ENCODE data around the gene TYMP.
"Not testable (repeated sequence)": the region's sequence is repeated elsewhere in the genome, so short reads cannot be mapped to it uniquely, and the experiment has no call there.

TYMP gene

GRCh38 chr22:50520184-50520583 lies 9.6 kb downstream of the TYMP start:
- H3K9ac ChIP-seq (ENCODE audit: low read length in 5 of 5); H3K9me3 ChIP-seq (ENCODE audit: control insufficient read depth in 5 of 5, low read length in 5 of 5); H3K27ac ChIP-seq (ENCODE audit: low read depth, low read length); H3K27me3 ChIP-seq (ENCODE audit: control insufficient read depth in 5 of 5, insufficient read depth in 4 of 5, low read length in 5 of 5); H3K4me3 ChIP-seq (ENCODE audit: low read depth in 1 of 5, low read length in 5 of 5): not testable (repeated sequence)
- H3K36me3 ChIP-seq (ENCODE audit: control insufficient read depth in 5 of 5, insufficient read depth in 5 of 5, low read length in 5 of 5): peaks cover 0 to 73% (median 65%) of the 10 kb centered on the region in 5 donors
- peaks cover 3 to 16% (median 13%) of the 10 kb centered on the region in 5 donors for H3K4me1 ChIP-seq (ENCODE audit: control insufficient read depth in 5 of 5, insufficient read depth in 5 of 5, low read length in 5 of 5)

GRCh38 chr22:50519151-50519550 lies 10.7 kb downstream of the TYMP start:
- peaks cover 0 to 80% (median 70%) of the 10 kb centered on the region in 5 donors for H3K36me3 ChIP-seq (ENCODE audit: control insufficient read depth in 5 of 5, insufficient read depth in 5 of 5, low read length in 5 of 5)
- peaks cover 0 to 5% (median 2%) of the 10 kb centered on the region in 5 donors for H3K4me1 ChIP-seq (ENCODE audit: control insufficient read depth in 5 of 5, insufficient read depth in 5 of 5, low read length in 5 of 5)
- no peaks in the 10 kb centered on the region for H3K27me3 ChIP-seq (ENCODE audit: control insufficient read depth in 5 of 5, insufficient read depth in 4 of 5, low read length in 5 of 5)

GRCh38 chr22:50518606-50519005 lies 11.2 kb downstream of the TYMP start:
- H3K4me3 ChIP-seq (ENCODE audit: low read depth in 1 of 5, low read length in 5 of 5): no peak overlapping the region
- no peaks in the 10 kb centered on the region for H3K27me3 ChIP-seq (ENCODE audit: control insufficient read depth in 5 of 5, insufficient read depth in 4 of 5, low read length in 5 of 5)
- H3K9ac ChIP-seq (ENCODE audit: low read length in 5 of 5): no peak overlapping the region
- H3K9me3 ChIP-seq (ENCODE audit: control insufficient read depth in 5 of 5, low read length in 5 of 5): no peaks in the 10 kb centered on the region
- H3K27ac ChIP-seq (ENCODE audit: low read depth, low read length): no peak overlapping the region
- peaks cover 0 to 75% (median 66%) of the 10 kb centered on the region in 5 donors for H3K36me3 ChIP-seq (ENCODE audit: control insufficient read depth in 5 of 5, insufficient read depth in 5 of 5, low read length in 5 of 5)
- no peaks in the 10 kb centered on the region for H3K4me1 ChIP-seq (ENCODE audit: control insufficient read depth in 5 of 5, insufficient read depth in 5 of 5, low read length in 5 of 5)

More at GRCh38 chr22:50519151-50519550, 10.7 kb downstream of the TYMP start:
- H3K9ac ChIP-seq (ENCODE audit: low read length in 5 of 5): no peak overlapping the region
- H3K9me3 ChIP-seq (ENCODE audit: control insufficient read depth in 5 of 5, low read length in 5 of 5): no peaks in the 10 kb centered on the region
- no peak overlapping the region for H3K27ac ChIP-seq (ENCODE audit: low read depth, low read length)
- H3K4me3 ChIP-seq (ENCODE audit: low read depth in 1 of 5, low read length in 5 of 5): no peak overlapping the region

GRCh38 chr22:50517495-50518260 lies 12.1 kb downstream of the TYMP start:
- peaks cover 0 to 66% (median 57%) of the 10 kb centered on the region in 5 donors for H3K36me3 ChIP-seq (ENCODE audit: control insufficient read depth in 5 of 5, insufficient read depth in 5 of 5, low read length in 5 of 5)
- H3K4me3 ChIP-seq (ENCODE audit: low read depth in 1 of 5, low read length in 5 of 5): no peak overlapping the region
- no peaks in the 10 kb centered on the region for H3K27me3 ChIP-seq (ENCODE audit: control insufficient read depth in 5 of 5, insufficient read depth in 4 of 5, low read length in 5 of 5)
- no peaks in the 10 kb centered on the region for H3K4me1 ChIP-seq (ENCODE audit: control insufficient read depth in 5 of 5, insufficient read depth in 5 of 5, low read length in 5 of 5)
- H3K9ac ChIP-seq (ENCODE audit: low read length in 5 of 5): no peak overlapping the region
- no peaks in the 10 kb centered on the region for H3K9me3 ChIP-seq (ENCODE audit: control insufficient read depth in 5 of 5, low read length in 5 of 5)
- H3K27ac ChIP-seq (ENCODE audit: low read depth, low read length): no peak overlapping the region

GRCh38 chr22:50516891-50517290 lies 12.9 kb downstream of the TYMP start:
- Histone ChIP-seq H3K9me3 (ENCODE audit: control insufficient read depth in 5 of 5, low read length in 5 of 5) (no peaks in the 10 kb centered on the region), H3K4me1 (ENCODE audit: control insufficient read depth in 5 of 5, insufficient read depth in 5 of 5, low read length in 5 of 5) (no peaks in the 10 kb centered on the region), H3K36me3 (ENCODE audit: control insufficient read depth in 5 of 5, insufficient read depth in 5 of 5, low read length in 5 of 5) (peaks cover 0 to 58% (median 50%) of the 10 kb centered on the region in 5 donors), H3K27ac (ENCODE audit: low read depth, low read length) (no peak overlapping the region), H3K9ac (ENCODE audit: low read length in 5 of 5) (no peak overlapping the region), H3K4me3 (ENCODE audit: low read depth in 1 of 5, low read length in 5 of 5) (no peak overlapping the region), H3K27me3 (ENCODE audit: control insufficient read depth in 5 of 5, insufficient read depth in 4 of 5, low read length in 5 of 5) (no peaks in the 10 kb centered on the region)

- peaks cover 0 to 50% (median 42%) of the 10 kb centered on the region in 5 donors for H3K36me3 ChIP-seq (ENCODE audit: control insufficient read depth in 5 of 5, insufficient read depth in 5 of 5, low read length in 5 of 5)
Observed at GRCh38 chr22:50516068-50516467, 13.7 kb downstream of the TYMP start.

GRCh38 chr22:50513175-50513574 lies 16.6 kb downstream of the TYMP start:
- no peak overlapping the region for H3K27ac ChIP-seq (ENCODE audit: low read depth, low read length)
- H3K27me3 ChIP-seq (ENCODE audit: control insufficient read depth in 5 of 5, insufficient read depth in 4 of 5, low read length in 5 of 5): no peaks in the 10 kb centered on the region
- H3K9me3 ChIP-seq (ENCODE audit: control insufficient read depth in 5 of 5, low read length in 5 of 5): no peaks in the 10 kb centered on the region
- H3K4me1 ChIP-seq (ENCODE audit: control insufficient read depth in 5 of 5, insufficient read depth in 5 of 5, low read length in 5 of 5): peaks cover 0 to 14% (median 12%) of the 10 kb centered on the region in 5 donors
- H3K4me3 ChIP-seq (ENCODE audit: low read depth in 1 of 5, low read length in 5 of 5): no peak overlapping the region
- peaks cover 0 to 30% (median 25%) of the 10 kb centered on the region in 5 donors for H3K36me3 ChIP-seq (ENCODE audit: control insufficient read depth in 5 of 5, insufficient read depth in 5 of 5, low read length in 5 of 5)
- H3K9ac ChIP-seq (ENCODE audit: low read length in 5 of 5): no peak overlapping the region

More at GRCh38 chr22:50516068-50516467, 13.7 kb downstream of the TYMP start:
- H3K27ac ChIP-seq (ENCODE audit: low read depth, low read length): no peak overlapping the region
- H3K27me3 ChIP-seq (ENCODE audit: control insufficient read depth in 5 of 5, insufficient read depth in 4 of 5, low read length in 5 of 5): no peaks in the 10 kb centered on the region
- H3K9ac ChIP-seq (ENCODE audit: low read length in 5 of 5): no peak overlapping the region
- H3K4me3 ChIP-seq (ENCODE audit: low read depth in 1 of 5, low read length in 5 of 5): no peak overlapping the region
- no peaks in the 10 kb centered on the region for H3K4me1 ChIP-seq (ENCODE audit: control insufficient read depth in 5 of 5, insufficient read depth in 5 of 5, low read length in 5 of 5)
- no peaks in the 10 kb centered on the region for H3K9me3 ChIP-seq (ENCODE audit: control insufficient read depth in 5 of 5, low read length in 5 of 5)

GRCh38 chr22:50508897-50509296 lies 20.9 kb downstream of the TYMP start:
- Histone ChIP-seq H3K4me1 (ENCODE audit: control insufficient read depth in 5 of 5, insufficient read depth in 5 of 5, low read length in 5 of 5) (peaks cover 0 to 29% (median 28%) of the 10 kb centered on the region in 5 donors), H3K4me3 (ENCODE audit: low read depth in 1 of 5, low read length in 5 of 5) (peak overlapping the region; percentile 68 to 91 (median 83)), H3K9me3 (ENCODE audit: control insufficient read depth in 5 of 5, low read length in 5 of 5) (no peaks in the 10 kb centered on the region), H3K36me3 (ENCODE audit: control insufficient read depth in 5 of 5, insufficient read depth in 5 of 5, low read length in 5 of 5) (peaks cover 0 to 25% (median 18%) of the 10 kb centered on the region in 5 donors), H3K27ac (ENCODE audit: low read depth, low read length) (peak overlapping the region; percentile 88), H3K27me3 (ENCODE audit: control insufficient read depth in 5 of 5, insufficient read depth in 4 of 5, low read length in 5 of 5) (no peaks in the 10 kb centered on the region), H3K9ac (ENCODE audit: low read length in 5 of 5) (peak overlapping the region; percentile 59 to 75 (median 65))

GRCh38 chr22:50507991-50508884 lies 21.6 kb downstream of the TYMP start, which contains the start of gene NCAPH2:
TSS of gene NCAPH2 (plus strand) at chr22:50508224. CDS start at chr22:50508338, 114 bp downstream.
- peaks cover 0 to 29% (median 28%) of the 10 kb centered on the region in 5 donors for H3K4me1 ChIP-seq (ENCODE audit: control insufficient read depth in 5 of 5, insufficient read depth in 5 of 5, low read length in 5 of 5)
- H3K36me3 ChIP-seq (ENCODE audit: control insufficient read depth in 5 of 5, insufficient read depth in 5 of 5, low read length in 5 of 5): peaks cover 0 to 30% (median 23%) of the 10 kb centered on the region in 5 donors
- peak within 1 kb of the TSS; percentile 87 to 98 (median 94) for H3K4me3 ChIP-seq (ENCODE audit: low read depth in 1 of 5, low read length in 5 of 5)
- no peaks in the 10 kb centered on the region for H3K9me3 ChIP-seq (ENCODE audit: control insufficient read depth in 5 of 5, low read length in 5 of 5)
- H3K27ac ChIP-seq (ENCODE audit: low read depth, low read length): peak within 1 kb of the TSS; percentile 88
- peak within 1 kb of the TSS; percentile 77 to 99 (median 89) for H3K9ac ChIP-seq (ENCODE audit: low read length in 5 of 5)
- H3K27me3 ChIP-seq (ENCODE audit: control insufficient read depth in 5 of 5, insufficient read depth in 4 of 5, low read length in 5 of 5): no peaks in the 10 kb centered on the region
